IMR-90 (cell line): ENCODE data around the gene LINS1. TPM values are rescaled to one million over a fixed set of nuclear protein-coding genes. Genes with fewer than 3 reads are reported as not detected.
A peak's percentile ranks its signal among the peaks of the same experiment; 100 is the strongest.

Experiments used
- ATAC-seq: fragments of 200-7000 bp; cut with Tn5 transposase; 2 replicates; pipeline ENCODE4 v1.9.1; 2020; ENCODE audit warnings: low read depth, mild to moderate bottlenecking, moderate library complexity
- BruUV-seq: library from RNA; stranded (reverse); fragments of 400-500 nt; replicated peaks from 2 replicates; lab custom pipeline; 2021; lab: Mats Ljungman, UMichigan
- CTCF ChIA-PET: fragments of 300-600 bp; formaldehyde crosslinking; extraction: SDS; loops from one replicate; lab custom pipeline; 2021; ENCODE audit warnings: antibody characterized with exemption; lab: Yijun Ruan, JAX
- POLR2A ChIA-PET: fragments of 300-600 bp; sonication (Branson Sonifier 250); formaldehyde crosslinking; loops from one replicate; lab custom pipeline; 2022; ENCODE audit warnings: antibody characterized with exemption; ENCODE audit not compliant: unreplicated experiment; lab: Charles Lee
- DNase-seq: peaks from one replicate; pipeline ENCODE4 v3.0.0; 2013
- H2AFZ ChIP-seq: replicated peaks from 2 replicates; pipeline ENCODE3; 2013; ENCODE audit warnings: low read length, mild to moderate bottlenecking; ENCODE audit not compliant: poor library complexity
- H2AK5ac ChIP-seq: 2 replicates; pipeline ENCODE4 v1.6.1; 2013; ENCODE audit warnings: low read depth, low read length, inconsistent platforms
- H2AK9ac ChIP-seq: replicated peaks from 2 replicates; pipeline ENCODE3; 2013; ENCODE audit warnings: mild to moderate bottlenecking, low read depth, low read length, moderate library complexity; ENCODE audit not compliant: poor library complexity
- H2BK120ac ChIP-seq: 2 replicates; pipeline ENCODE4 v1.6.1; 2013; ENCODE audit warnings: low read depth, low read length, inconsistent platforms
- H2BK15ac ChIP-seq: 3 replicates; pipeline ENCODE4 v1.6.1; 2013; ENCODE audit warnings: low read depth, low read length, inconsistent platforms
- H2BK20ac ChIP-seq: 2 replicates; pipeline ENCODE4 v1.6.1; 2013; ENCODE audit warnings: low read depth, mild to moderate bottlenecking, inconsistent platforms, low read length, moderate library complexity
- H2BK5ac ChIP-seq: 2 replicates; pipeline ENCODE4 v1.6.1; 2013; ENCODE audit warnings: mild to moderate bottlenecking, low read depth, low read length, inconsistent platforms; ENCODE audit not compliant: poor library complexity, severe bottlenecking
- H3K14ac ChIP-seq: replicated peaks from 2 replicates; pipeline ENCODE4 v1.6.1; 2013; ENCODE audit warnings: low read depth, low read length, inconsistent platforms
- H3K18ac ChIP-seq: 2 replicates; pipeline ENCODE4 v1.6.1; 2013; ENCODE audit warnings: low read depth, low read length, control low read depth
- H3K23ac ChIP-seq: 2 replicates; pipeline ENCODE4 v1.6.1; 2013; ENCODE audit warnings: low read depth, low read length, inconsistent platforms
- H3K27ac ChIP-seq: 2 replicates; pipeline ENCODE4 v1.5.1; 2013; ENCODE audit warnings: mild to moderate bottlenecking, control low read depth, low read length; ENCODE audit not compliant: insufficient read depth
- H3K27me3 ChIP-seq: 2 replicates; pipeline ENCODE4 v1.6.1; 2013; ENCODE audit warnings: low read length; ENCODE audit not compliant: control insufficient read depth, insufficient read depth
- H3K36me3 ChIP-seq: 2 replicates; pipeline ENCODE4 v1.6.1; 2013; ENCODE audit warnings: low read length, mixed read lengths; ENCODE audit not compliant: control insufficient read depth, insufficient read depth
- H3K4ac ChIP-seq: 2 replicates; pipeline ENCODE4 v1.6.1; 2013; ENCODE audit warnings: low read depth, low read length, inconsistent platforms
- H3K4me1 ChIP-seq: 2 replicates; pipeline ENCODE4 v1.6.1; 2013; ENCODE audit warnings: low read length, mixed read lengths; ENCODE audit not compliant: control insufficient read depth, insufficient read depth
- H3K4me2 ChIP-seq: 2 replicates; pipeline ENCODE4 v1.6.1; 2013; ENCODE audit warnings: low read depth, mild to moderate bottlenecking, control low read depth, low read length, moderate library complexity
- H3K4me3 ChIP-seq: 2 replicates; pipeline ENCODE4 v1.5.1; 2013; ENCODE audit warnings: low read depth, mild to moderate bottlenecking, control low read depth, low read length, moderate library complexity; ENCODE audit not compliant: insufficient read depth
- H3K56ac ChIP-seq: 2 replicates; pipeline ENCODE4 v1.6.1; 2013; ENCODE audit warnings: low read length, inconsistent platforms; ENCODE audit not compliant: insufficient read depth; ENCODE audit errors: extremely low read depth
- H3K79me1 ChIP-seq, 2 experiments: 2 replicates each; pipeline ENCODE4 v1.6.1; 2013; ENCODE audit warnings: low read length in 2 of 2, inconsistent platforms in 1 of 2, low read depth in 1 of 2
- H3K9ac ChIP-seq: 2 replicates; pipeline ENCODE4 v1.6.1; 2013; ENCODE audit warnings: low read depth, low read length, control low read depth
- H3K9me1 ChIP-seq: 2 replicates; pipeline ENCODE4 v1.6.1; 2013; ENCODE audit warnings: low read length, inconsistent platforms; ENCODE audit not compliant: insufficient read depth
- H3K9me3 ChIP-seq: 2 replicates; pipeline ENCODE4 v1.6.1; 2013; ENCODE audit warnings: low read length; ENCODE audit not compliant: control insufficient read depth, insufficient read depth
- H4K20me1 ChIP-seq: 2 replicates; pipeline ENCODE4 v1.6.1; 2013; ENCODE audit warnings: low read length, inconsistent platforms; ENCODE audit not compliant: insufficient read depth
- H4K5ac ChIP-seq: 2 replicates; pipeline ENCODE4 v1.6.1; 2013; ENCODE audit warnings: mild to moderate bottlenecking, low read depth, low read length, control low read depth
- H4K8ac ChIP-seq, 2 experiments: 2 replicates each; pipeline ENCODE4 v1.6.1; 2013; ENCODE audit warnings: low read depth in 2 of 2, low read length in 2 of 2, control low read depth in 1 of 2, inconsistent platforms in 1 of 2
- H4K91ac ChIP-seq: 2 replicates; pipeline ENCODE4 v1.6.1; 2013; ENCODE audit warnings: low read depth, low read length, inconsistent platforms; ENCODE audit not compliant: insufficient read depth
- BHLHE40 ChIP-seq: fragments of 150-350 bp; IDR thresholded peaks from 2 replicates; pipeline ENCODE4 v1.6.1; 2016; ENCODE audit warnings: mild to moderate bottlenecking, low read depth, low read length
- CEBPB ChIP-seq: IDR thresholded peaks from 2 replicates; pipeline ENCODE4 v1.6.1; 2012; ENCODE audit warnings: low read depth, low read length, improper control_type of control experiment
- ELK1 ChIP-seq: fragments of 150-350 bp; IDR thresholded peaks from 2 replicates; pipeline ENCODE4 v1.6.1; 2016; ENCODE audit warnings: low read depth, mild to moderate bottlenecking, low read length, moderate library complexity, borderline replicate concordance
- WGBS, 2 experiments: methylation state at CpG; one replicate each; pipeline versions ENCODE4 v1.1.5 to v1.1.7; 2013; ENCODE audit warnings: missing lambda C conversion rate in 2 of 2; ENCODE audit not compliant: insufficient read length in 1 of 2; ENCODE audit errors: extremely low coverage in 2 of 2; 5-methylcytosine and 5-hydroxymethylcytosine counted together
- dilution Hi-C: fragments of 300-500 bp; cut with HindIII; formaldehyde crosslinking; loops from one replicate; pipeline ENCODE4 v1.14.3; 2018; ENCODE audit warnings: low sequenced_read_pairs; ENCODE audit not compliant: unreplicated experiment
- in situ Hi-C: fragments of 300-500 bp; cut with MboI; formaldehyde crosslinking; loops from 3 replicates; pipeline ENCODE4 v1.14.3; 2019; ENCODE audit warnings: low sequenced_read_pairs, inconsistent platforms, mixed read lengths
- intact Hi-C: fragments of 100-400 bp; cut with micrococcal nuclease; formaldehyde crosslinking; loops from 2 replicates; pipeline ENCODE4 v1.10.0; 2022
- polyA plus RNA-seq, 3 experiments: library from polyadenylated mRNA; depleted of rRNA; stranded (reverse); fragments of >200 nt; gene quantifications; 2 replicates each; pipeline ENCODE4 v1.2.3, GENCODE V29; 2012; ENCODE audit warnings: low replicate concordance in 1 of 3
- total RNA-seq: library from RNA; depleted of rRNA; stranded (reverse); fragments of >200 nt; gene quantifications from 2 replicates; pipeline ENCODE4 v1.2.3, GENCODE V29; 2012

LINS1 gene
- total and polyA plus RNA-seq, 2 of the 4 experiments (the other 2 are of a cell fraction): 6.9 to 10.6 TPM

- TF ChIP-seq CEBPB (0 out of 2 replicates have a peak, but pooled peaks have one; percentile 46), BHLHE40 (no peak), ELK1 (no peak)
- H3K4me1 ChIP-seq: no peaks in the 10 kb centered on the region
- no peak overlapping the region for H2BK15ac ChIP-seq
- H3K14ac ChIP-seq: no peak overlapping the region
- H3K36me3 ChIP-seq: peaks cover 4% of the 10 kb centered on the region; the same call in 1 of the 2 replicates
- H4K5ac ChIP-seq: no peak overlapping the region
- no peak for DNase-seq
- H4K91ac ChIP-seq: no peak overlapping the region
- no peaks in the 10 kb centered on the region for H3K27me3 ChIP-seq
- H3K27ac ChIP-seq: no peak overlapping the region
- no peak overlapping the region for H3K4me3 ChIP-seq
- H3K4ac ChIP-seq: no peak overlapping the region
- H3K9me1 ChIP-seq: 0 out of 2 replicates have a peak, but pooled peaks cover 2% of the 10 kb centered on the region
- no peak overlapping the region for H3K18ac ChIP-seq
- dilution Hi-C loops (no loop called here), intact Hi-C loops (no loop called here), in situ Hi-C loops (no loop called here)
- no peak overlapping the region for H4K8ac ChIP-seq
- H4K20me1 ChIP-seq: no peaks in the 10 kb centered on the region; the same call in 1 of the 2 replicates
- H3K9me3 ChIP-seq: no peaks in the 10 kb centered on the region
- no peak overlapping the region for H2AK5ac ChIP-seq
- CTCF ChIA-PET: no interaction called here
- H3K4me2 ChIP-seq: no peak overlapping the region
- POLR2A ChIA-PET: no interaction called here
- no peak overlapping the region for H3K9ac ChIP-seq
- no peak overlapping the region for H2BK5ac ChIP-seq
- H2BK120ac ChIP-seq: no peak overlapping the region
- no peak overlapping the region for H2AFZ ChIP-seq
- H2BK20ac ChIP-seq: no peak overlapping the region
- no peak overlapping the region for H2AK9ac ChIP-seq
- H3K79me1 ChIP-seq: peaks cover 4% of the 10 kb centered on the region in 2 experiments; a peak in 3 of 4 replicates
- 100% methylated on average over 2 of the region's 5 CpGs; no CpG with 5 or more reads in 1 of the 2 experiments for WGBS, 2 experiments
- H3K56ac ChIP-seq: no peak overlapping the region
- no peak for ATAC-seq
- H3K23ac ChIP-seq: no peak overlapping the region
- BruUV-seq: no TSS peak
These were observed 21.3 kb upstream of the LINS1 start for GRCh38 chr15:100623301-100623700.
